Measurements from ENCODE around the gene MTCL1. TPM values are rescaled to one million over a fixed set of nuclear protein-coding genes. Genes with fewer than 3 reads are reported as not detected.
"Not testable (repeated sequence)": the region's sequence is repeated elsewhere in the genome, so short reads cannot be mapped to it uniquely, and the experiment has no call there.

Gene MTCL1
- total RNA-seq, 5 donors from 2014 or later (not counting 1 experiment from before 2014, with no cell fraction given) = 0.40 to 0.98 (median 0.83) TPM

DNA sequence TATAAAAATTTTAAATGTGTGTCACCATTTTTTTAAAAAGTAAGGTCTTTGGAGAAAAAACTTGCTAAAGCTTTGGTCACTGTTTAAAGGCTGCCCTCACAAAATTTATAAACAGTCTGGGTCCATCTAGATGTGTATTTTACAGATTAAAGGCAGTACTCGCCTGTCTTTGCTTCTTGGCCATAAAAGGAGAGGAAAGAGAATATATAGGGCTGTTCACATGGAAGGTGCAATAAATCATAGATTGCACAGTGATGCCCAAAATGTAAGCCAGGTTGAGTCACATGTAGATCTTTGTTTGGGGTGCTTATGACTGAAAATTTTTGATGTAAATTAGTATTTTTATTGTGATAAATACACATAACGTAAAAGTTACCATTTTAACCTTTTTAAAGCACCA, 55.6 kb downstream of the MTCL1 start:
- Histone ChIP-seq H3K27me3 (replicated peaks in 1 of 2; ENCODE audit: control insufficient read depth in 2 of 2, extremely low read depth in 1 of 2, insufficient read depth in 2 of 2, low read length in 1 of 2) (peaks cover 0 to 10% of the 10 kb centered on the region in 2 experiments), H3K27ac (ENCODE audit: low read length) (no peak overlapping the region), H3K36me3 (ENCODE audit: control insufficient read depth in 2 of 2, extremely low read depth in 1 of 2, insufficient read depth in 1 of 2, low read length in 1 of 2) (no peaks in the 10 kb centered on the region), H3K4me1 (ENCODE audit: control insufficient read depth in 1 of 2, extremely low read depth in 1 of 2, insufficient read depth in 2 of 2, low read length in 2 of 2) (peaks cover 9 to 10% of the 10 kb centered on the region in 2 experiments), H3K9me3 (no peaks in the 10 kb centered on the region), H3K4me3 (ENCODE audit: control insufficient read depth in 1 of 2, extremely low read depth in 1 of 2, low read length in 1 of 2) (no peak overlapping the region)
- DNase-seq (no peak), ATAC-seq (replicated peaks in 1 of 4) (no peak)
- WGBS (ENCODE audit: insufficient coverage) = 67% methylated on average over 1 of the region's 2 CpGs
- Mint-ChIP-seq H3K36me3 (peaks cover 5% of the 10 kb centered on the region), H3K4me1 (peaks cover 11 to 21% (median 19%) of the 10 kb centered on the region in 3 donors), H3K27me3 (peaks cover 2 to 26% of the 10 kb centered on the region in 2 donors), H3K4me3 (no peak overlapping the region), H3K27ac (no peak overlapping the region), H3K9me3 (peaks cover 4 to 16% (median 10%) of the 10 kb centered on the region in 3 donors)
- POLR2A ChIA-PET = no interaction called here
- CTCF ChIA-PET = no interaction called here

DNA sequence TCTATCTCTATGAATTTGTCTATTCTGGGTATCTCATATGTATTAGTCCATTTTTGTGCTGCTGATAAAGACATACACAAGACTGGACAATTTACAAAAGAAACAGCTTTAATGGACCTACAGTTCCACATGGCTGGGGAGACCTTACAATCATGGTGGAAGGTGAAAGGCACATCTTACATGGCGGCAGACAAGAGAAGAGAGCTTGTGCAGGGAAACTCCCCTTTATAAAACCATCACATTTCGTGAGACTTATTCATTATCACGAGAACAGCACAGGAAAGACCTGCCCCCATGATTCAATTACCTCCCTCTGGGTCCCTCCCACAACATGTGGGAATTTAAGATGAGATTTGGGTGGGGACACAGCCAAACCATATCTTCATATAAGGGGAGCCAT, 56.2 kb downstream of the MTCL1 start:
- WGBS (ENCODE audit: insufficient coverage) = no CpG with 5 or more reads among the region's 3 CpGs
- POLR2A ChIA-PET; H3K36me3 Mint-ChIP-seq; ATAC-seq (replicated peaks in 1 of 4); DNase-seq; H3K4me1 ChIP-seq (ENCODE audit: control insufficient read depth in 1 of 2, extremely low read depth in 1 of 2, insufficient read depth in 2 of 2, low read length in 2 of 2); H3K27ac Mint-ChIP-seq; H3K9me3 ChIP-seq; H3K36me3 ChIP-seq (ENCODE audit: control insufficient read depth in 2 of 2, extremely low read depth in 1 of 2, insufficient read depth in 1 of 2, low read length in 1 of 2); CTCF ChIA-PET; H3K27ac ChIP-seq (ENCODE audit: low read length); H3K4me3 ChIP-seq (ENCODE audit: control insufficient read depth in 1 of 2, extremely low read depth in 1 of 2, low read length in 1 of 2); H3K4me3 Mint-ChIP-seq: not testable (repeated sequence)
- Mint-ChIP-seq H3K4me1 (peaks cover 8 to 16% (median 15%) of the 10 kb centered on the region in 3 donors), H3K27me3 (peaks cover 2 to 26% of the 10 kb centered on the region in 2 donors), H3K9me3 (peaks cover 4 to 16% (median 10%) of the 10 kb centered on the region in 3 donors)
- peaks cover 0 to 10% of the 10 kb centered on the region in 2 experiments for H3K27me3 ChIP-seq (replicated peaks in 1 of 2; ENCODE audit: control insufficient read depth in 2 of 2, extremely low read depth in 1 of 2, insufficient read depth in 2 of 2, low read length in 1 of 2)

DNA sequence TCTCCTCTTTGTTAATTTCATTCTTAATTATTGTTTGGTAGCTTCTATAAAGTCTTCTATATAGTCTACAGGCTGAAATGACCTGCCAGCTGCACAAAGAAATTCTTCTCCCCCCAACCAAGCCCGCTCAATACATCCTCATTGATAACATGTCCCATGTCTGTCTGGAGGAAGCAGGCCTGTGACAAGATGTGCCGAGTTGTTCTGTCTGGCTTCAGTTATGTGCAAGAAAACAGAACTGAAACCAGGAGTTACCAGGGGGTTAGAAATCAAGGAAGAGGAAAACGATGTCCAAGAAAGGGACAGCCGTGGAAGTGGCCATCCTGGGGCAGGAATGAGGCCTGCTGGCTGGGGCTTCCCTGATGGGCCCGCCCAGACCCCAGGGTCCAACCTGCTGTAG, 57.6 kb downstream of the MTCL1 start:
- DNase-seq = no peak
- peaks cover 0 to 10% of the 10 kb centered on the region in 2 experiments for H3K27me3 ChIP-seq (replicated peaks in 1 of 2; ENCODE audit: control insufficient read depth in 2 of 2, extremely low read depth in 1 of 2, insufficient read depth in 2 of 2, low read length in 1 of 2)
- H3K9me3 ChIP-seq = no peaks in the 10 kb centered on the region
- WGBS (ENCODE audit: insufficient coverage) = 90% methylated on average over 3 of the region's 5 CpGs
- Mint-ChIP-seq H3K4me3 (no peak overlapping the region), H3K4me1 (peaks cover 0 to 7% (median 5%) of the 10 kb centered on the region in 3 donors), H3K27ac (no peak overlapping the region), H3K9me3 (peaks cover 4 to 16% (median 10%) of the 10 kb centered on the region in 3 donors), H3K36me3 (peaks cover 5% of the 10 kb centered on the region), H3K27me3 (peaks cover 2 to 26% of the 10 kb centered on the region in 2 donors)
- no peak overlapping the region for H3K4me3 ChIP-seq (ENCODE audit: control insufficient read depth in 1 of 2, extremely low read depth in 1 of 2, low read length in 1 of 2)
- H3K4me1 ChIP-seq (ENCODE audit: control insufficient read depth in 1 of 2, extremely low read depth in 1 of 2, insufficient read depth in 2 of 2, low read length in 2 of 2) = no peaks in the 10 kb centered on the region
- no peaks in the 10 kb centered on the region for H3K36me3 ChIP-seq (ENCODE audit: control insufficient read depth in 2 of 2, extremely low read depth in 1 of 2, insufficient read depth in 1 of 2, low read length in 1 of 2)
- no peak for ATAC-seq (replicated peaks in 1 of 4)
- H3K27ac ChIP-seq (ENCODE audit: low read length) = no peak overlapping the region
- CTCF ChIA-PET = no interaction called here
- POLR2A ChIA-PET = no interaction called here

DNA sequence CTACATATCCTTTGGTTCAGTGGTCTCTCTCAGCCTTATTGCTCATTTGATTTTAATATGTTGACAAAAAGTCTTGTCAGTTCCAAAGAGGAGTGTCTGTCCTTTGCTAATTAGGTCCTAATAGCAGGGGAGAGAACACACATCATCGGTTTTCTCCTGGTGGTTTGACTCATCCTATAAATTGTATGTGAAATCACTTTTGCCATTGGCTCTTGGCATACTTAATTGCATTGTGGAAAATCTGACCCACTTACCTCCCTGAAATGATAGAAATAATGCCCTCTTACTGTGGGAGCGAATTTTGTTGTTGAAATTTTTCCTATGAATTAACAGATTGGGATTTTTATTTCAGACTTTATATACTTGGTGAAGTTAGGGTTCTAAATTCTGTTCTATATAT, 58.3 kb downstream of the MTCL1 start:
- ATAC-seq (replicated peaks in 1 of 4) (no peak), DNase-seq (no peak)
- Mint-ChIP-seq H3K4me1 (peaks cover 0 to 2% (median 0%) of the 10 kb centered on the region in 3 donors), H3K4me3 (no peak overlapping the region), H3K27ac (no peak overlapping the region), H3K36me3 (peaks cover 5% of the 10 kb centered on the region), H3K9me3 (peaks cover 4 to 16% (median 10%) of the 10 kb centered on the region in 3 donors), H3K27me3 (peaks cover 2 to 20% of the 10 kb centered on the region in 2 donors)
- CTCF ChIA-PET = no interaction called here
- no peak overlapping the region for H3K4me3 ChIP-seq (ENCODE audit: control insufficient read depth in 1 of 2, extremely low read depth in 1 of 2, low read length in 1 of 2)
- H3K9me3 ChIP-seq = no peaks in the 10 kb centered on the region
- H3K27me3 ChIP-seq (replicated peaks in 1 of 2; ENCODE audit: control insufficient read depth in 2 of 2, extremely low read depth in 1 of 2, insufficient read depth in 2 of 2, low read length in 1 of 2) = peaks cover 0 to 10% of the 10 kb centered on the region in 2 experiments
- H3K36me3 ChIP-seq (ENCODE audit: control insufficient read depth in 2 of 2, extremely low read depth in 1 of 2, insufficient read depth in 1 of 2, low read length in 1 of 2) = no peaks in the 10 kb centered on the region
- no CpG with 5 or more reads among the region's 2 CpGs for WGBS (ENCODE audit: insufficient coverage)
- H3K27ac ChIP-seq (ENCODE audit: low read length) = no peak overlapping the region
- POLR2A ChIA-PET = no interaction called here
- no peaks in the 10 kb centered on the region for H3K4me1 ChIP-seq (ENCODE audit: control insufficient read depth in 1 of 2, extremely low read depth in 1 of 2, insufficient read depth in 2 of 2, low read length in 2 of 2)

DNA sequence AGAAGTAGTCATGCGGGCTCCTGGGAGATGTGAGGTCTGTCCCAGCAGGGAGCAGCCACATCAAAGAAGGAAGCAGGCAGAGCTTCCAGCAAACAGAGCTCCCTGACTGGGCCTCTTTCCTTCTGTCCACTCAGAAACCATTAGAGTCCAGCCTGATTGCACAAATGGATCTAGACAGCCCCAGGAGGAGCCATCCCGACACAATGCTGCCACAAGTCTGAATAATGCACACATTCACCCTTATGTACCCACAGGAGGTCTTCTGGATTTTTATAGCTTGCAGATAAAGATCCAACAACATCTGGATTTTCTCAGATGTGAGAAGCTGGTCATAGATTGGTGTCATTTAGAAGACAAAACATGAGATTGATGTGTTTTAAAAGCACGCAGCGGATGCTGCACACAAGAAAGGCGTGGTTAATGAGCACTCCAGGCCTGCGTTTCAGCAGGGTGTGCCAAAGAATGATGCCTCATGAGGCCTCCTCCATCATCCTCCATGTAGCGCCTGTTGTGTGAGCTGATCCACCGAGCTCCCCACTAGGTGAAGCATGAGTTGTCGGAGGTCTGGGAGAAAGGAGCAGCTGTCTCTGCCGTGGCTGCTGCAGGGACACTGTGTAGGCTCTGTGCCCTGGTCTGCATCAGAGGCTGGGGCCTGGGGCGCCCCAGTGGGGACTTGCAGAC, 60.6 kb downstream of the MTCL1 start:
- H3K9me3 Mint-ChIP-seq = peaks cover 4 to 16% (median 10%) of the 10 kb centered on the region in 3 donors
- no peaks in the 10 kb centered on the region for H3K4me1 Mint-ChIP-seq
- H3K4me3 Mint-ChIP-seq = no peak overlapping the region
- H3K27ac ChIP-seq (ENCODE audit: low read length) = no peak overlapping the region
- no peak for ATAC-seq (replicated peaks in 1 of 4)
- ChIA-PET CTCF (interaction anchor here in 1 of 2 donors (0.7 kb wide), 1 partner anchor 131 kb away, joined by 4 read pairs; no protein-coding TSS in a partner anchor), POLR2A (interaction anchor here in 1 of 2 donors (0.5 kb wide), 1 partner anchor 189 kb away, joined by 4 read pairs; no protein-coding TSS in a partner anchor)
- H3K36me3 Mint-ChIP-seq = peaks cover 5% of the 10 kb centered on the region
- H3K9me3 ChIP-seq = no peaks in the 10 kb centered on the region
- H3K36me3 ChIP-seq (ENCODE audit: control insufficient read depth in 2 of 2, extremely low read depth in 1 of 2, insufficient read depth in 1 of 2, low read length in 1 of 2) = no peaks in the 10 kb centered on the region
- H3K27me3 ChIP-seq (replicated peaks in 1 of 2; ENCODE audit: control insufficient read depth in 2 of 2, extremely low read depth in 1 of 2, insufficient read depth in 2 of 2, low read length in 1 of 2) = peaks cover 0 to 3% of the 10 kb centered on the region in 2 experiments
- no peak for DNase-seq
- WGBS (ENCODE audit: insufficient coverage) = 82% methylated on average over 4 of the region's 11 CpGs
- no peaks in the 10 kb centered on the region for H3K4me1 ChIP-seq (ENCODE audit: control insufficient read depth in 1 of 2, extremely low read depth in 1 of 2, insufficient read depth in 2 of 2, low read length in 2 of 2)
- peaks cover 0 to 14% of the 10 kb centered on the region in 2 donors for H3K27me3 Mint-ChIP-seq
- H3K27ac Mint-ChIP-seq = no peak overlapping the region
- H3K4me3 ChIP-seq (ENCODE audit: control insufficient read depth in 1 of 2, extremely low read depth in 1 of 2, low read length in 1 of 2) = no peak overlapping the region

DNA sequence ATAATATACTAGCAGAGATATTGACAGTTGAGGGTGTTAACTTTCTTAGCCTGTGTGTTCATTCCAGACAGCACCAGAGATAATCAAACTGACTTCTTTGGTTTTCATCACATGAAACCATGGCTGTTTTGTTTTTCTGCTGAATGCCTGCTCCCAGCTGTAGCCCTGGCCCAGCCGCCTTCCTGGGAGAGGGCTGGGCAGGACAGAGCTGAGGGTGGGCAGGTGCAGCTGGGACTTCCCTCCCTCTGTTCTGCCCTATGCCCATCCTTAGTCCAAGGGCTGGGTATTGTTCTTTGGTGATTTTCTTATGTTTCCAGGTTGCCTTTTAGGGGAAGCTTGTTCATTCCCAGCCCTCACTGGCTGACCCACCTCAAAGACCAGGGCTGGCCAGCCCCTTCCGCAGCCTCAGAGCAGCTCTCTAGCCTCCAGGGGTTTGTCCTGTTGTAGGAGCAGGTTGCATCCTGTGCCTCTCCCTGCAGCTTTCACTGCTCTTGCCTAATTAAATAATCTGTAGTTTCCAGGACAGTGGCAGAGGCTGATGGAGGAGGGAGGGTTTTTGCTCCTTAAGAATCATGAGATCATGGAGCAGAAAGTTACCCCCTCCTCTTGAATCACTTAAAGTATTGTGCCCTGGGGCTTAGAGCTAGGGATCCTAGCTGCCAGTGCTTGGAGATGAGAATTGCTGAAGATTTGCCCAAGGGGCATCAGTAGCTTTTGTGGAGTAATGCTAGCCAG, 61.4 kb downstream of the MTCL1 start:
- CTCF ChIA-PET = interaction anchor here in 1 of 2 donors (0.7 kb wide), 1 partner anchor 130 kb away, joined by 4 read pairs; no protein-coding TSS in a partner anchor
- Mint-ChIP-seq H3K36me3 (peaks cover 5% of the 10 kb centered on the region), H3K4me3 (no peak overlapping the region), H3K27ac (no peak overlapping the region), H3K4me1 (no peaks in the 10 kb centered on the region), H3K9me3 (peaks cover 0 to 8% (median 5%) of the 10 kb centered on the region in 3 donors), H3K27me3 (peaks cover 0 to 11% of the 10 kb centered on the region in 2 donors)
- no peaks in the 10 kb centered on the region for H3K4me1 ChIP-seq (ENCODE audit: control insufficient read depth in 1 of 2, extremely low read depth in 1 of 2, insufficient read depth in 2 of 2, low read length in 2 of 2)
- POLR2A ChIA-PET = interaction anchor here in 1 of 2 donors (0.5 kb wide), 1 partner anchor 188 kb away, joined by 4 read pairs; no protein-coding TSS in a partner anchor
- no peak overlapping the region for H3K4me3 ChIP-seq (ENCODE audit: control insufficient read depth in 1 of 2, extremely low read depth in 1 of 2, low read length in 1 of 2)
- no peak overlapping the region for H3K27ac ChIP-seq (ENCODE audit: low read length)
- no peaks in the 10 kb centered on the region for H3K9me3 ChIP-seq
- DNase-seq (no peak), ATAC-seq (replicated peaks in 1 of 4) (no peak)
- peaks cover 0 to 3% of the 10 kb centered on the region in 2 experiments for H3K27me3 ChIP-seq (replicated peaks in 1 of 2; ENCODE audit: control insufficient read depth in 2 of 2, extremely low read depth in 1 of 2, insufficient read depth in 2 of 2, low read length in 1 of 2)
- no peaks in the 10 kb centered on the region for H3K36me3 ChIP-seq (ENCODE audit: control insufficient read depth in 2 of 2, extremely low read depth in 1 of 2, insufficient read depth in 1 of 2, low read length in 1 of 2)
- WGBS (ENCODE audit: insufficient coverage) = no CpG with 5 or more reads among the region's 2 CpGs

All from T-cell (primary cell).